HepG2 (cell line): ENCODE measurements around the gene INTS2. TPM values are rescaled to one million over a fixed set of nuclear protein-coding genes. Genes with fewer than 3 reads are reported as not detected.

Experiments used
- ATF1 ChIP-seq: IDR thresholded peaks from 2 replicates; pipeline ENCODE4 v1.6.1; 2016; ENCODE audit warnings: mild to moderate bottlenecking, control low read depth
- BRD4 ChIP-seq: sonication (generic); formaldehyde crosslinking; IDR thresholded peaks from 2 replicates; pipeline ENCODE4 v1.4.0; 2020; ENCODE audit warnings: missing genetic modification reagents
- CBX1 ChIP-seq: IDR thresholded peaks from one replicate; pipeline ENCODE4 v1.6.1; 2016; ENCODE audit warnings: antibody characterized with exemption, low read depth
- CCAR2 ChIP-seq: fragments of 200-400 bp; formaldehyde crosslinking; optimal IDR thresholded peaks from 2 replicates; pipeline ENCODE3; 2018; ENCODE audit warnings: low read depth, mild to moderate bottlenecking, low read length, moderate library complexity
- EP300 ChIP-seq, 3 experiments: sonication (generic) in 1 of 3; formaldehyde crosslinking in 1 of 3; IDR thresholded peaks; 2 replicates each; pipeline versions ENCODE4 v1.5.1 to v1.6.1; 2011 to 2020; ENCODE audit warnings: low read depth in 2 of 3, low read length in 2 of 3, borderline replicate concordance in 1 of 3, improper control_type of control experiment in 1 of 3, mild to moderate bottlenecking in 1 of 3, missing genetic modification reagents in 1 of 3, moderate library complexity in 1 of 3
- GZF1 ChIP-seq: sonication (generic); formaldehyde crosslinking; IDR thresholded peaks from 2 replicates; pipeline ENCODE4 v1.5.1; 2020; ENCODE audit warnings: mild to moderate bottlenecking, missing genetic modification reagents
- HMG20A ChIP-seq: IDR thresholded peaks from 2 replicates; pipeline ENCODE4 v1.6.1; 2016; ENCODE audit warnings: borderline replicate concordance
- JUNB ChIP-seq: sonication (generic); formaldehyde crosslinking; IDR thresholded peaks from 2 replicates; pipeline ENCODE4 v1.8.0; 2022; ENCODE audit warnings: missing genetic modification reagents, mild to moderate bottlenecking, borderline replicate concordance
- KLF9 ChIP-seq: IDR thresholded peaks from 2 replicates; pipeline ENCODE4 v1.6.1; 2016; ENCODE audit warnings: low read depth
- NFIB ChIP-seq: sonication (generic); formaldehyde crosslinking; IDR thresholded peaks from 2 replicates; pipeline ENCODE4 v1.9.0; 2021; ENCODE audit warnings: missing genetic modification reagents, mild to moderate bottlenecking, borderline replicate concordance
- NFKBIZ ChIP-seq: IDR thresholded peaks from 2 replicates; pipeline ENCODE4 v1.6.1; 2018; ENCODE audit warnings: missing genetic modification reagents, missing compliant biosample characterization
- RCOR2 ChIP-seq: IDR thresholded peaks from 2 replicates; pipeline ENCODE4 v1.6.1; 2016; ENCODE audit warnings: missing biosample characterization, missing genetic modification reagents
- SMC3 ChIP-seq: IDR thresholded peaks from 2 replicates; pipeline ENCODE4 v1.6.1; 2011; ENCODE audit warnings: low read length, improper control_type of control experiment
- ZFAT ChIP-seq: sonication (generic); formaldehyde crosslinking; conservative IDR thresholded peaks from 2 replicates; pipeline ENCODE4 v1.8.1; 2023; ENCODE audit warnings: missing genetic modification reagents, inconsistent platforms
- ZKSCAN8 ChIP-seq: IDR thresholded peaks from 2 replicates; pipeline ENCODE4 v1.6.1; 2016; ENCODE audit warnings: borderline replicate concordance, missing genetic modification reagents, missing compliant biosample characterization
- ZNF24 ChIP-seq: fragments of 450-650 bp; IDR thresholded peaks from 2 replicates; pipeline ENCODE4 v1.6.1; 2017; ENCODE audit warnings: antibody characterized with exemption, mild to moderate bottlenecking
- ZNF34 ChIP-seq: sonication (generic); formaldehyde crosslinking; IDR thresholded peaks from 2 replicates; pipeline ENCODE4 v1.4.0; 2020; ENCODE audit warnings: mild to moderate bottlenecking, missing genetic modification reagents, borderline replicate concordance
- ZNF724P ChIP-seq: sonication (generic); formaldehyde crosslinking; IDR thresholded peaks from 2 replicates; pipeline ENCODE4 v1.8.0; 2022; ENCODE audit warnings: missing genetic modification reagents, borderline replicate concordance
- ZNF83 ChIP-seq: sonication (generic); formaldehyde crosslinking; IDR thresholded peaks from 2 replicates; pipeline ENCODE4 v1.4.0; 2020; ENCODE audit warnings: missing genetic modification reagents, mild to moderate bottlenecking, borderline replicate concordance
- ZSCAN31 ChIP-seq: sonication (generic); formaldehyde crosslinking; IDR thresholded peaks from 2 replicates; pipeline ENCODE4 v1.5.0; 2020; ENCODE audit warnings: low read depth, mild to moderate bottlenecking, missing genetic modification reagents
- polyA plus RNA-seq, 8 experiments: library from polyadenylated mRNA; depleted of rRNA in 3 of 8; stranded (reverse) in 7 of 8; unstranded in 1 of 8; fragments of >200 nt; fragmentation: Illumina TruSeq in 4 of 8; extraction: Trizol in 4 of 8; gene quantifications; 2 replicates each; pipeline versions ENCODE4 v1.2.1 to v1.2.3, GENCODE V29; 2011 to 2016; ENCODE audit warnings: low read depth in 4 of 8, missing spikeins in 1 of 8, mixed read lengths in 1 of 8; ENCODE audit not compliant: insufficient read depth in 1 of 8
- total RNA-seq, 5 experiments: library from RNA; depleted of rRNA; stranded (reverse); fragments of >200 nt; fragmentation: Illumina TruSeq; extraction: Trizol; gene quantifications; 2 replicates each; pipeline ENCODE4 v1.2.3, GENCODE V29; 2016; ENCODE audit warnings: low read depth in 1 of 5
- TF ChIP-seq, protein P1 (sequence below): sonication (generic); formaldehyde crosslinking; conservative IDR thresholded peaks from 2 replicates; pipeline ENCODE4 v1.4.0; 2020; ENCODE audit warnings: missing genetic modification reagents
- TF ChIP-seq, protein P2 (sequence below): sonication (generic); formaldehyde crosslinking; IDR thresholded peaks from 2 replicates; pipeline ENCODE4 v1.4.0; 2020; ENCODE audit warnings: missing genetic modification reagents
- TF ChIP-seq, protein P3 (sequence below): sonication (generic); formaldehyde crosslinking; IDR thresholded peaks from 2 replicates; pipeline ENCODE4 v1.8.1; 2022; ENCODE audit warnings: mild to moderate bottlenecking, missing genetic modification reagents
- TF ChIP-seq, protein P4 (sequence below): sonication (generic); formaldehyde crosslinking; IDR thresholded peaks from 2 replicates; pipeline ENCODE4 v1.9.0; 2021; ENCODE audit warnings: missing genetic modification reagents, borderline replicate concordance

INTS2 gene
- total and polyA plus RNA-seq, 2 of the 13 experiments (the other 11 are each of a cell fraction or from before 2014, with no cell fraction given), result 20.5 to 30.2 TPM

DNA sequence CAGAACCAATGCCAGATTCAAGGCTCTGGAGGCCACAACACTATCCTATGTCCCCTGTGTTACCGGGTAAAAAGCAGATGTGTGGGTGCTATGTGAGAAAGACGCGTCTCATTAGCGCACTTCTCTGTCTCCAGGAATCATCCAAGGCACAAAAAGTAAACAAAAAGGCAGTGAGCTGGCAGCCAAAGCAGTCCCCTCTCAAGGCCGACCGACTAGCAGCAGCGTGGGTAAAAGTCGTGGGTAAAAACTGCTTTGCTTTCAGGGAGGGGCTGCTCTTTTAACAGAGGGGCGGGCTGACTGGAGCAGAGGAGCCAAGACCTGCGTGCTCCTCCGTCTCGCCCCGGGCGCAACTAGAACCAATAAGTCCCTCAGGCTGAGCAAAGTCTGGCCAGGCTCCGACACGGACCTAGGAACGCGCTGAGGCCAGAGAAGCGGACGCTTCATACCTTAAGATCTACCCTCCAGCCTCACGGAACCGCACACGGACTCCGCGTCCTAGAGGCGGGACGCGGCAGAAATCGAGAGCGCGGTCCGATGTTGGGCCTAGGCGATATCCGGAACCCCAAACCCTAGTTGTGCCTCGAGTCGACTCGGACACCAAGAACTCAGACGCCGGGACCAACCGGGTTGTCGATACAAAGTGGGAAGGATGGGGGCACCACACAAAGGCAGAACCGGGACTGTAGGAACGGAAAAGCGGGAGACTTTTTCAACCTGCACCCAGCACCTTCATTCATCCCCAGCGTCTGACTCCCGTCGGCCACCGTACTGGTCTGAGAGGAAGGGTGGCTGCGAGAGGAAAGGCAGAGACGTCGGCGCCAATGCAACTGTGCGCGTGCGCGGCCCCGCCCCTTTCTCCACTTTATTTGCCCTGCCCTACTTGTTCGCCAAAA lies at the start of gene INTS2 (continued):
- TF ChIP-seq KLF9 (0 out of 2 replicates have a peak, but pooled peaks have one; percentile 67), NFKBIZ (CRISPR knock-in tag) (peak; percentile 76), GZF1 (CRISPR knock-in tag) (peak; percentile 84), CBX1 (no peak), CCAR2 (peak; percentile 8), NFIB (CRISPR knock-in tag) (no peak), ZNF724P (peak; percentile 89), BRD4 (CRISPR knock-in tag) (peak; percentile 82; the same call in 1 of the 2 replicates), ZKSCAN8 (CRISPR knock-in tag) (no peak), ZNF24 (no peak; the same call in 1 of the 2 replicates), SMC3 (no peak), ZNF83 (CRISPR knock-in tag) (no peak), ZSCAN31 (CRISPR knock-in tag) (peak; percentile 85; the same call in 1 of the 2 replicates), HMG20A (CRISPR knock-in tag) (peak; percentile 38; the same call in 1 of the 2 replicates), EP300 (IDR thresholded peaks at IDR 0.05; ENCODE audit: low read depth in 2 of 2, low read length in 2 of 2) (0 out of 4 replicates have a peak, but pooled peaks of 1 of the 2 experiments have one; percentile 8), EP300 (CRISPR knock-in tag; IDR thresholded peaks at IDR 0.05; ENCODE audit: borderline replicate concordance) (peak; percentile 67; the same call in 1 of the 2 replicates), ATF1 (CRISPR knock-in tag) (no peak), RCOR2 (0 out of 2 replicates have a peak, but pooled peaks have one; percentile 16), ZNF34 (CRISPR knock-in tag) (peak; percentile 93), JUNB (CRISPR knock-in tag) (no peak), ZFAT (no peak)
- TF ChIP-seq, protein P1, sequence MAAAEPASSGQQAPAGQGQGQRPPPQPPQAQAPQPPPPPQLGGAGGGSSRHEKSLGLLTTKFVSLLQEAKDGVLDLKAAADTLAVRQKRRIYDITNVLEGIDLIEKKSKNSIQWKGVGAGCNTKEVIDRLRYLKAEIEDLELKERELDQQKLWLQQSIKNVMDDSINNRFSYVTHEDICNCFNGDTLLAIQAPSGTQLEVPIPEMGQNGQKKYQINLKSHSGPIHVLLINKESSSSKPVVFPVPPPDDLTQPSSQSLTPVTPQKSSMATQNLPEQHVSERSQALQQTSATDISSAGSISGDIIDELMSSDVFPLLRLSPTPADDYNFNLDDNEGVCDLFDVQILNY, result peak; percentile 31; the same call in 1 of the 2 replicates
- TF ChIP-seq, protein P2, sequence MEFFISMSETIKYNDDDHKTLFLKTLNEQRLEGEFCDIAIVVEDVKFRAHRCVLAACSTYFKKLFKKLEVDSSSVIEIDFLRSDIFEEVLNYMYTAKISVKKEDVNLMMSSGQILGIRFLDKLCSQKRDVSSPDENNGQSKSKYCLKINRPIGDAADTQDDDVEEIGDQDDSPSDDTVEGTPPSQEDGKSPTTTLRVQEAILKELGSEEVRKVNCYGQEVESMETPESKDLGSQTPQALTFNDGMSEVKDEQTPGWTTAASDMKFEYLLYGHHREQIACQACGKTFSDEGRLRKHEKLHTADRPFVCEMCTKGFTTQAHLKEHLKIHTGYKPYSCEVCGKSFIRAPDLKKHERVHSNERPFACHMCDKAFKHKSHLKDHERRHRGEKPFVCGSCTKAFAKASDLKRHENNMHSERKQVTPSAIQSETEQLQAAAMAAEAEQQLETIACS (CRISPR knock-in tag), result no peak
- TF ChIP-seq, protein P3, sequence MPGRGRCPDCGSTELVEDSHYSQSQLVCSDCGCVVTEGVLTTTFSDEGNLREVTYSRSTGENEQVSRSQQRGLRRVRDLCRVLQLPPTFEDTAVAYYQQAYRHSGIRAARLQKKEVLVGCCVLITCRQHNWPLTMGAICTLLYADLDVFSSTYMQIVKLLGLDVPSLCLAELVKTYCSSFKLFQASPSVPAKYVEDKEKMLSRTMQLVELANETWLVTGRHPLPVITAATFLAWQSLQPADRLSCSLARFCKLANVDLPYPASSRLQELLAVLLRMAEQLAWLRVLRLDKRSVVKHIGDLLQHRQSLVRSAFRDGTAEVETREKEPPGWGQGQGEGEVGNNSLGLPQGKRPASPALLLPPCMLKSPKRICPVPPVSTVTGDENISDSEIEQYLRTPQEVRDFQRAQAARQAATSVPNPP (CRISPR knock-in tag), result peak; percentile 93
- TF ChIP-seq, protein P4, sequence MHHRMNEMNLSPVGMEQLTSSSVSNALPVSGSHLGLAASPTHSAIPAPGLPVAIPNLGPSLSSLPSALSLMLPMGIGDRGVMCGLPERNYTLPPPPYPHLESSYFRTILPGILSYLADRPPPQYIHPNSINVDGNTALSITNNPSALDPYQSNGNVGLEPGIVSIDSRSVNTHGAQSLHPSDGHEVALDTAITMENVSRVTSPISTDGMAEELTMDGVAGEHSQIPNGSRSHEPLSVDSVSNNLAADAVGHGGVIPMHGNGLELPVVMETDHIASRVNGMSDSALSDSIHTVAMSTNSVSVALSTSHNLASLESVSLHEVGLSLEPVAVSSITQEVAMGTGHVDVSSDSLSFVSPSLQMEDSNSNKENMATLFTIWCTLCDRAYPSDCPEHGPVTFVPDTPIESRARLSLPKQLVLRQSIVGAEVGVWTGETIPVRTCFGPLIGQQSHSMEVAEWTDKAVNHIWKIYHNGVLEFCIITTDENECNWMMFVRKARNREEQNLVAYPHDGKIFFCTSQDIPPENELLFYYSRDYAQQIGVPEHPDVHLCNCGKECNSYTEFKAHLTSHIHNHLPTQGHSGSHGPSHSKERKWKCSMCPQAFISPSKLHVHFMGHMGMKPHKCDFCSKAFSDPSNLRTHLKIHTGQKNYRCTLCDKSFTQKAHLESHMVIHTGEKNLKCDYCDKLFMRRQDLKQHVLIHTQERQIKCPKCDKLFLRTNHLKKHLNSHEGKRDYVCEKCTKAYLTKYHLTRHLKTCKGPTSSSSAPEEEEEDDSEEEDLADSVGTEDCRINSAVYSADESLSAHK (CRISPR knock-in tag), result peak; percentile 58
